Measurements from ENCODE around the gene NPM3. TPM values are rescaled to one million over a fixed set of nuclear protein-coding genes. Genes with fewer than 3 reads are reported as not detected.
A peak's percentile ranks its signal among the peaks of the same experiment; 100 is the strongest.

Gene NPM3
- total and polyA plus RNA-seq, 2 of the 13 experiments (the other 11 are each of a cell fraction or from before 2014, with no cell fraction given): 47.6 to 129 TPM

DNA sequence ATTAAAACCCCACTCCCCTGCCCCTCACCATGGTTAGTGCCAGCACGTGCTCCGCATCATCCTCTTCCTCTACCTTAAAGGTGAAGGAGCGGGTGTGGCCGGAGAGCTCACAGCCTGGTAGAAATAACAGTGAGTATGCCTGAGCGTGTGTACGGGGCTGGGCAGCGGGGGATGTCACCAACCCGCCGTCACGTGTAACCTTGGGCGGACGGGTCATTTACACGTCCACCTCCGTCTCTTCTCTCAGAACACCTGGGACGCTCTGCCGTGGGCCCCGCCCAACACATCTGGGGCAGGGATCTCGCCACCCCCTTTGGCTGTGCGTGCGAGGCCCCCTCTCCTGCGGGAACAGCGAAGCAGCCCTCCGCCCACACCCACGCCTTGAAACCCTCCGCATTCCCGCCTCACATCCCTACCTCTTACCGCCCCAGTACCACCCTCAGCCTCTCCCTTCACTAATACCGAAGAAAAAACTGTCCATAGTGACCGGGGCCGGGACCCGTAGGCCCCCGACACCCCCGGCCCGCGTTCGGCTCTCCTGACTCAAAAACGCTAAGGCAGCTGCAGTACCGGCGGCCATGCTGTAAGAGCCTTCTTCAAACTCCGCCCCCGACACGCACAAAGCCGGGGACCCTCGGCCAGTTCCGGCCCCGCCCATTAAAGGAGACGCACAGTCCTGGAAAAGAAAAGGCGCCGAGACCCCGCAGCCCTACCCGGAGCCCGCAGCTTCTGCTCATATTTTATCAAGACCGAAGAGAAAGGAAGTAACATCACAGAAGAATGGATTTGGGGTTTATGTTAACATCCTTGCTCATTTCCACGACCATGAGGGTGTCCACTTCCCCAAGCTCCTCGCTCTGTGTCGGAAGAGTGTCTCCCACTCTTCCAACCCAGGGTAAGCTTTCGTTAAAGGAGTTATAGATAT, at the start of gene NPM3 (continued):
- TF ChIP-seq CREM (IDR thresholded peaks at IDR 0.05) (peak; percentile 94), CREM (CRISPR knock-in tag; IDR thresholded peaks at IDR 0.05) (0 out of 2 replicates have a peak, but pooled peaks have one; percentile 17), FLYWCH1 (CRISPR knock-in tag; IDR thresholded peaks at IDR 0.05) (no peak), PHF20 (CRISPR knock-in tag; IDR thresholded peaks at IDR 0.05) (peak; percentile 86), SAP130 (CRISPR knock-in tag; IDR thresholded peaks at IDR 0.05; ENCODE audit: low read depth) (peak; percentile 88), KLF11 (CRISPR knock-in tag; IDR thresholded peaks at IDR 0.05) (no peak), SMAD3 (CRISPR knock-in tag; IDR thresholded peaks at IDR 0.05) (0 out of 2 replicates have a peak, but pooled peaks have one; percentile 56), RAD21 (CRISPR knock-in tag; IDR thresholded peaks at IDR 0.05) (peak; percentile 4; the same call in 1 of the 2 replicates), PPARG (CRISPR knock-in tag; conservative IDR thresholded peaks at IDR 0.05) (no peak), KDM5A (IDR thresholded peaks at IDR 0.05; ENCODE audit: borderline replicate concordance, low read length) (peak; percentile 94), ZFP1 (CRISPR knock-in tag; IDR thresholded peaks at IDR 0.05) (no peak), XBP1 (CRISPR knock-in tag; IDR thresholded peaks at IDR 0.05) (no peak), RXRB (CRISPR knock-in tag; IDR thresholded peaks at IDR 0.05; ENCODE audit: borderline replicate concordance) (no peak; the same call in 1 of the 2 replicates), GFI1 (CRISPR knock-in tag; IDR thresholded peaks at IDR 0.05; ENCODE audit: borderline replicate concordance) (0 out of 2 replicates have a peak, but pooled peaks have one; percentile 25), PHF5A (CRISPR knock-in tag; IDR thresholded peaks at IDR 0.05; ENCODE audit: low read depth, unreplicated experiment) (peak; percentile 27), ZNF282 (IDR thresholded peaks at IDR 0.05; ENCODE audit: partially characterized antibody) (no peak), ZFP36L1 (CRISPR knock-in tag; IDR thresholded peaks at IDR 0.05) (0 out of 2 replicates have a peak, but pooled peaks have one; percentile 50), NKX3-1 (CRISPR knock-in tag; IDR thresholded peaks at IDR 0.05) (no peak), EED (CRISPR knock-in tag; IDR thresholded peaks at IDR 0.05) (0 out of 2 replicates have a peak, but pooled peaks have one; percentile 16)
- TF ChIP-seq, protein P1, sequence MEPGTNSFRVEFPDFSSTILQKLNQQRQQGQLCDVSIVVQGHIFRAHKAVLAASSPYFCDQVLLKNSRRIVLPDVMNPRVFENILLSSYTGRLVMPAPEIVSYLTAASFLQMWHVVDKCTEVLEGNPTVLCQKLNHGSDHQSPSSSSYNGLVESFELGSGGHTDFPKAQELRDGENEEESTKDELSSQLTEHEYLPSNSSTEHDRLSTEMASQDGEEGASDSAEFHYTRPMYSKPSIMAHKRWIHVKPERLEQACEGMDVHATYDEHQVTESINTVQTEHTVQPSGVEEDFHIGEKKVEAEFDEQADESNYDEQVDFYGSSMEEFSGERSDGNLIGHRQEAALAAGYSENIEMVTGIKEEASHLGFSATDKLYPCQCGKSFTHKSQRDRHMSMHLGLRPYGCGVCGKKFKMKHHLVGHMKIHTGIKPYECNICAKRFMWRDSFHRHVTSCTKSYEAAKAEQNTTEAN (CRISPR knock-in tag; conservative IDR thresholded peaks at IDR 0.05): no peak
- TF ChIP-seq, protein P2, sequence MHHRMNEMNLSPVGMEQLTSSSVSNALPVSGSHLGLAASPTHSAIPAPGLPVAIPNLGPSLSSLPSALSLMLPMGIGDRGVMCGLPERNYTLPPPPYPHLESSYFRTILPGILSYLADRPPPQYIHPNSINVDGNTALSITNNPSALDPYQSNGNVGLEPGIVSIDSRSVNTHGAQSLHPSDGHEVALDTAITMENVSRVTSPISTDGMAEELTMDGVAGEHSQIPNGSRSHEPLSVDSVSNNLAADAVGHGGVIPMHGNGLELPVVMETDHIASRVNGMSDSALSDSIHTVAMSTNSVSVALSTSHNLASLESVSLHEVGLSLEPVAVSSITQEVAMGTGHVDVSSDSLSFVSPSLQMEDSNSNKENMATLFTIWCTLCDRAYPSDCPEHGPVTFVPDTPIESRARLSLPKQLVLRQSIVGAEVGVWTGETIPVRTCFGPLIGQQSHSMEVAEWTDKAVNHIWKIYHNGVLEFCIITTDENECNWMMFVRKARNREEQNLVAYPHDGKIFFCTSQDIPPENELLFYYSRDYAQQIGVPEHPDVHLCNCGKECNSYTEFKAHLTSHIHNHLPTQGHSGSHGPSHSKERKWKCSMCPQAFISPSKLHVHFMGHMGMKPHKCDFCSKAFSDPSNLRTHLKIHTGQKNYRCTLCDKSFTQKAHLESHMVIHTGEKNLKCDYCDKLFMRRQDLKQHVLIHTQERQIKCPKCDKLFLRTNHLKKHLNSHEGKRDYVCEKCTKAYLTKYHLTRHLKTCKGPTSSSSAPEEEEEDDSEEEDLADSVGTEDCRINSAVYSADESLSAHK (CRISPR knock-in tag; IDR thresholded peaks at IDR 0.05; ENCODE audit: borderline replicate concordance): no peak
- TF ChIP-seq, protein P3, sequence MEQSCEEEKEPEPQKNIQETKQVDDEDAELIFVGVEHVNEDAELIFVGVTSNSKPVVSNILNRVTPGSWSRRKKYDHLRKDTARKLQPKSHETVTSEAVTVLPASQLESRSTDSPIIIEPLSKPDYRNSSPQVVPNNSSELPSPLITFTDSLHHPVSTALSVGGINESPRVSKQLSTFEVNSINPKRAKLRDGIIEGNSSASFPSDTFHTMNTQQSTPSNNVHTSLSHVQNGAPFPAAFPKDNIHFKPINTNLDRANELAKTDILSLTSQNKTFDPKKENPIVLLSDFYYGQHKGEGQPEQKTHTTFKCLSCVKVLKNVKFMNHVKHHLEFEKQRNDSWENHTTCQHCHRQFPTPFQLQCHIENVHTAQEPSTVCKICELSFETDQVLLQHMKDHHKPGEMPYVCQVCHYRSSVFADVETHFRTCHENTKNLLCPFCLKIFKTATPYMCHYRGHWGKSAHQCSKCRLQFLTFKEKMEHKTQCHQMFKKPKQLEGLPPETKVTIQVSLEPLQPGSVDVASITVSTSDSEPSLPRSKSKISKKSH (CRISPR knock-in tag; IDR thresholded peaks at IDR 0.05; ENCODE audit: borderline replicate concordance): peak; percentile 45; the same call in 1 of the 2 replicates

Measured in HepG2 (cell line).